ENCODE measurements around the gene COX7A2L. TPM values are rescaled to one million over a fixed set of nuclear protein-coding genes. Genes with fewer than 3 reads are reported as not detected.

The COX7A2L gene
- total RNA-seq, 1 experiment from 2014 or later: 99.5 TPM

DNA sequence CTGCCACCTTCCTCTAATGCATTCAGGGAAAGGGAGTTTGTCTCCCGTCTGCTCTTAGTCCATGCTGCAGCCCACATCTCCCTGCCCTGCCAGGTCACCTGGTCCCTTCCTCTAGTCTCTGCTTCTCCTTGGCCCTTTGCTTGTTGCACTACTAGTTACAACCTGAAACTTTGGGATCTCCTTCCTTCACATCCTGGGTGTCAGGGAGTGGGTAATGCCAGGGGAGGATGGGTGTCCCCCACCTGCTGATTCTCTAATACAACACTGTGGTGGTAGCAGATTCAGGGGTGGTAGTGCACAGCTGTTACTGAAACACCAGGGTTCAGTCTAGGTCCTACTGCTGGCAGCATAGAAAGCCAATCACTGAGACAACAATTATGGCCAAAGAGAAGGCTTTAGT is 31.2 kb upstream of the COX7A2L start:
- Mint-ChIP-seq H3K27ac (no peak overlapping the region), H3K9me3 (no peaks in the 10 kb centered on the region), H3K27me3 (ENCODE audit: low read depth) (no peaks in the 10 kb centered on the region), H3K36me3 (no peaks in the 10 kb centered on the region), H3K4me3 (no peak overlapping the region), H3K4me1 (peaks cover 18% of the 10 kb centered on the region)
- DNase-seq (ENCODE audit: low spot score) (no peak), ATAC-seq (no peak)
- CTCF ChIA-PET: interaction anchor here (0.7 kb wide), 1 partner anchor 23 kb away, joined by 4 read pairs; no protein-coding TSS in a partner anchor
- POLR2A ChIA-PET: interaction anchor here (0.6 kb wide), 1 partner anchor 33 kb away, joined by 3 read pairs; no protein-coding TSS in a partner anchor
- TF ChIP-seq ZNF121 (CRISPR knock-in tag; IDR thresholded peaks at IDR 0.05) (no peak), FOXJ3 (CRISPR knock-in tag; IDR thresholded peaks at IDR 0.05; ENCODE audit: borderline replicate concordance) (no peak), NFATC4 (CRISPR knock-in tag; IDR thresholded peaks at IDR 0.05) (no peak), MYBL2 (CRISPR knock-in tag; IDR thresholded peaks at IDR 0.05) (no peak), FOXK1 (CRISPR knock-in tag; IDR thresholded peaks at IDR 0.05) (no peak)

DNA sequence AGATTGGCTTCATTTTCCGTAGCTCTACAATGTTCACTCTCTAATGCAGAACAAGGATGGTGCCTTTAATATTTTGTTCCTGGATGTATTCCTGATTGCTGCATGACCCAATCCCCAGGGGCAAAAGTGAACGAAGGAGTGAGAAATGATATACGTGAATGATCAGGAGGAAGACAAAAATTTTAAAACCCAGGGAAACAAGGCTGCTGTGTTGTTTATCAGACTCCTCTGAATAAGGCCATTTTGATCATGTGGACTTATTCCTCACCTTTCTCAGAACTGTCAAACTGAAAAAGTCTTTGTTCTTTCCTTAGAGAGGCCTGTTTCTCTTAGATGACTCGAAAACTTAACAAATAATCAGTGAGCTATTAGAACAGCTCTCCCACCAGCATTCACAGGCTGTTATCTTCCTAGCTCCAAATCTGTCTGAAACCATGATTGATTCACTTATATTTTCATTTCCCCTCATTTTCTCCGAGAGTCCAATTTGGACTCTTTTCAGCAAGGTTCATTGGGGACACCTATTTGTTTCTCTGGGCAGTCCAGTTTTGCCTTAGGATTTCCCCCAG is 29.5 kb upstream of the COX7A2L start:
- ChIA-PET CTCF (interaction anchor here (0.5 to 2.2 kb wide), 3 partner anchors 29 to 67 kb away, joined by 3 to 7 read pairs (median 3); no protein-coding TSS in a partner anchor), POLR2A (no interaction called here)
- Mint-ChIP-seq H3K36me3 (no peaks in the 10 kb centered on the region), H3K27ac (peak overlapping the region; percentile 87; the same call in 1 of the 2 replicates), H3K9me3 (no peaks in the 10 kb centered on the region), H3K4me3 (no peak overlapping the region), H3K27me3 (ENCODE audit: low read depth) (no peaks in the 10 kb centered on the region), H3K4me1 (peaks cover 18% of the 10 kb centered on the region)
- ATAC-seq (no peak), DNase-seq (ENCODE audit: low spot score) (no peak)
- TF ChIP-seq ZNF532 (CRISPR knock-in tag; IDR thresholded peaks at IDR 0.05; ENCODE audit: borderline replicate concordance): no peak
- TF ChIP-seq ZNF396 (CRISPR knock-in tag; IDR thresholded peaks at IDR 0.05; ENCODE audit: borderline replicate concordance): no peak
- no peak for TF ChIP-seq ZNF425 (CRISPR knock-in tag; conservative IDR thresholded peaks at IDR 0.05)
- no peak for TF ChIP-seq NR3C1 (CRISPR knock-in tag; conservative IDR thresholded peaks at IDR 0.05; ENCODE audit: low read depth)

DNA sequence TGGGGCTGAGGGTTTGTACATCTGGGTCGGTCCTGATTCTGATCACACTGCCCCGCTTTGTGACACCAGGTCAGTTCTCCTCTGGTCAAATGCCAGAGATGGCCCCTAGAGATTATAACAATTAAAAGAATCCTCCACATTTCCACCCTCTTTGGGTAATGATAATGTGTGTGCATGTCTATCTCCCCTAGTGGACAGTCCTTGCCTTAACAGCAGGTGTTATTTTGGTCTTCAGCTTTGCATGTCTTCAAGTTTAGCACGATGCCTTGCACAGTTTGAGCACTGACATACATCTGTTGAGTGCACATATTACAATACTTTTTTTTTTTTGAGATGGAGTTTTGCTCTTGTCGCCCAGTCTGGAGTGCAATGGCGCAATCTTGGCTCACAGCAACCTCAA is 25.7 kb upstream of the COX7A2L start:
- no peak for DNase-seq (ENCODE audit: low spot score)
- ATAC-seq: no peak; the same call in 1 of the 2 replicates
- Mint-ChIP-seq H3K36me3 (no peaks in the 10 kb centered on the region), H3K9me3 (no peaks in the 10 kb centered on the region), H3K4me1 (peaks cover 16% of the 10 kb centered on the region), H3K27me3 (ENCODE audit: low read depth) (no peaks in the 10 kb centered on the region), H3K27ac (no peak overlapping the region), H3K4me3 (no peak overlapping the region)
- CTCF ChIA-PET: interaction anchor here (0.6 to 1.9 kb wide), 11 partner anchors 9 to 372 kb away, joined by 3 to 8 read pairs (median 3); no protein-coding TSS in a partner anchor
- POLR2A ChIA-PET: no interaction called here
- TF ChIP-seq, protein P1, sequence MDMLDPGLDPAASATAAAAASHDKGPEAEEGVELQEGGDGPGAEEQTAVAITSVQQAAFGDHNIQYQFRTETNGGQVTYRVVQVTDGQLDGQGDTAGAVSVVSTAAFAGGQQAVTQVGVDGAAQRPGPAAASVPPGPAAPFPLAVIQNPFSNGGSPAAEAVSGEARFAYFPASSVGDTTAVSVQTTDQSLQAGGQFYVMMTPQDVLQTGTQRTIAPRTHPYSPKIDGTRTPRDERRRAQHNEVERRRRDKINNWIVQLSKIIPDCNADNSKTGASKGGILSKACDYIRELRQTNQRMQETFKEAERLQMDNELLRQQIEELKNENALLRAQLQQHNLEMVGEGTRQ (CRISPR knock-in tag; IDR thresholded peaks at IDR 0.05): no peak
- TF ChIP-seq E2F5 (CRISPR knock-in tag; IDR thresholded peaks at IDR 0.05) (no peak), KAT7 (CRISPR knock-in tag; IDR thresholded peaks at IDR 0.05; ENCODE audit: borderline replicate concordance) (no peak), FOXP4 (CRISPR knock-in tag; IDR thresholded peaks at IDR 0.05) (no peak), GABPB1 (CRISPR knock-in tag; IDR thresholded peaks at IDR 0.05) (no peak), ATF3 (CRISPR knock-in tag; conservative IDR thresholded peaks at IDR 0.05) (no peak), FOXP1 (CRISPR knock-in tag; IDR thresholded peaks at IDR 0.05; ENCODE audit: borderline replicate concordance) (no peak), HMGA2 (CRISPR knock-in tag; IDR thresholded peaks at IDR 0.05) (no peak), RELA (CRISPR knock-in tag; IDR thresholded peaks at IDR 0.05; ENCODE audit: borderline replicate concordance) (no peak), TP53 (CRISPR knock-in tag; IDR thresholded peaks at IDR 0.05) (no peak), ZNF423 (CRISPR knock-in tag; IDR thresholded peaks at IDR 0.05) (no peak)
- TF ChIP-seq, protein P2, sequence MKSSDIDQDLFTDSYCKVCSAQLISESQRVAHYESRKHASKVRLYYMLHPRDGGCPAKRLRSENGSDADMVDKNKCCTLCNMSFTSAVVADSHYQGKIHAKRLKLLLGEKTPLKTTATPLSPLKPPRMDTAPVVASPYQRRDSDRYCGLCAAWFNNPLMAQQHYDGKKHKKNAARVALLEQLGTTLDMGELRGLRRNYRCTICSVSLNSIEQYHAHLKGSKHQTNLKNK (CRISPR knock-in tag; IDR thresholded peaks at IDR 0.05): no peak

All from WTC11 (cell line).